ENCODE measurements around the gene SLC16A8.
A peak's percentile ranks its signal among the peaks of the same experiment; 100 is the strongest.

Gene SLC16A8

DNA sequence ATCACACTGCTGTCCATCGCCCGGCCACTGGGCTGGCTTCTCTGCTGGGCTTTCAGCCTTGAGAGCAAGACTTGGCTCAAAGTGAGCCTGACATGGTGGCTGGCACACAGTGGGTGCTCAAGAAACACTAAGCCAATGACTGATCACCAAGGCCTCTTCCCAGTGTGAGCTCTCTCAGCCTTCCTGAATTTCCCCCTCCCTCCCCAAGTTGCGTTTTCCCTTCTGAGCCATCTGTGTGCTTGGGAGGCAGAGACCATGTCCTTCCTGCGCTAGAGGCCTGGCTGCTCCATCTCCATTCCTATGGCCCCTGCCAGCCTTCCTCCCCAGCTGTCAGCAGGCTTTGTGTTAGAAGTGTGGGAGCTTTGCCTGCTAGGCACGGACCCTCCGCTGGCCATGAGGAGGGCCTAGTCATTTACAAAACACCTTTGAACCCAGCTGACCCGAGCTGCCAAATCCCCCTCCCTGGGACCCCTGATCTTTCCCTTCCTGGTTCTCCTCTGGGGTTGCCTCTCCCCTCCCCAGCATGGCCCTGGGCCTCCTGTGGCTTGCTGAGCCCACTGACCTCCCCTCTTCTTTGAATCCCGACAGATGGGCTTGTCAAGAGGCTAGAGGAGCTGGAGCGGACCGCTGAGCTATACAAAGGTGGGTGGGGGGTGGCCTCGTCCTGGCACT, 13.6 kb downstream of the SLC16A8 start:
- no peak for DNase-seq

- no peak for DNase-seq
Observed at GRCh38 chr22:38069372-38070249, 14.4 kb downstream of the SLC16A8 start.

- no peak for DNase-seq
Observed at GRCh38 chr22:38068641-38069371, 15.2 kb downstream of the SLC16A8 start.

DNA sequence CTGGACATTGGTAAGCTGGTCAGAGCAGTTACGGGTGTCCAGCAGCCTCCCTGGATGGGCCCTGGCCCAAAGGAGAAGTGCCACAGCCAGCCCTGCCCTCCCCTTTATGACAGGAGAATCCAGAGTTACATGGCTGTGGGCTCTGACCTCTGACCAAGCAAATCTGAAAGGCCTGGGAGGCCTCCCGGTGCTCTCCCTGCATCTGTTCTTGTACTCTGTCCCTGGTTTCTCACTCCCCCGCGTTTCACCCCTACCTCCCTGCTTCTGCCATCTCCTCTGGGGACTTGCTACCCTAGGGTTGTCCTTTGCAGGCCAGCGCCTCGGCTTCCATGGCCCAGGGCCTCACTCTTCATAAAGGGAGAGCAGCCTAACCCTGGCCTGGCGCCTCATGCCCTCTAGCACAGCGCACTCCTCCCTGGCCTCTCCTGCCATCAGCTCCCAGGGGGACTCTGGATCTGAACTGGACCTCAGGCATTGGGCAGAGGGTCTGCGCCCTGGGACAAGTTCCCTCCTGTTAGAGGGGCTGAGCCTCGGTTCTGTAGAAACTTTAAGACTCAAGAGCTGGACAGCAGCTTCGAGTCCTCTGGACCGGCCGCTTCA, 16.1 kb downstream of the SLC16A8 start:
- DNase-seq, result no peak

- no peak for DNase-seq
Observed at GRCh38 chr22:38067028-38067415, 17.0 kb downstream of the SLC16A8 start.

DNA sequence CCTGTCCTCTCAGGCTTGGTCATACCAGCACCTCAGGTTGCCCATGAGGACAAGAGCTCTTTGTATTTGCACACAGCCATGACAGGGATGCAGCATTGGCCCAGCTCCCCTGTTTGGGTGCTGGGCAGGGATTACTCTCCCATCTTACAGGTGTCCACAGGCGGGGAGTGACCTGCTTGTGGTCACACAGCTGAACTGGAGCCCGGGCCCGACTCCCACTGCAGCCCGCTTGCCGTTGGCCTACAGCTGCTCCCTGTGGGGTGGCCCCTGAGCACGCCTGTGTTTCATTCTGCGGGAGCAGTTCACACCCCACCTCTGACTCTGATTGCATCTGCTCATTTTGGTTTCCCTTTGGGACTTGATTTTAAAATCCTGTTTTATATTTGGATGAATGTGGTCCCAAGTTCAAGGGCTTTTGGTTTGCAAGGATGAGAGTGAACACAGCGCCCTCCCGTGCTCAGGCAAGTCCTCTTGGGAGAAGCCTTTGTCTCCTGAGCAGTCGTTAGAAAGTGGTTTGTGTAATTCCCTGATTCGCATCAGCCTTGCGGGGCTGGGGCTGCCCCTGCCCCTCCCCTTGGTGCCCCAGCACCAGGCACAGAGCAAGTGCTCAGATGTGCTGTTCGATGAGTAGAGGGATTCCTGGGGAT, 17.5 kb downstream of the SLC16A8 start:
- DNase-seq, result no peak

- no peak for DNase-seq
Observed at GRCh38 chr22:38065539-38065938, 18.4 kb downstream of the SLC16A8 start.

GRCh38 chr22:38062791-38063190, 21.2 kb downstream of the SLC16A8 start:
- DNase-seq, result no peak

DNA sequence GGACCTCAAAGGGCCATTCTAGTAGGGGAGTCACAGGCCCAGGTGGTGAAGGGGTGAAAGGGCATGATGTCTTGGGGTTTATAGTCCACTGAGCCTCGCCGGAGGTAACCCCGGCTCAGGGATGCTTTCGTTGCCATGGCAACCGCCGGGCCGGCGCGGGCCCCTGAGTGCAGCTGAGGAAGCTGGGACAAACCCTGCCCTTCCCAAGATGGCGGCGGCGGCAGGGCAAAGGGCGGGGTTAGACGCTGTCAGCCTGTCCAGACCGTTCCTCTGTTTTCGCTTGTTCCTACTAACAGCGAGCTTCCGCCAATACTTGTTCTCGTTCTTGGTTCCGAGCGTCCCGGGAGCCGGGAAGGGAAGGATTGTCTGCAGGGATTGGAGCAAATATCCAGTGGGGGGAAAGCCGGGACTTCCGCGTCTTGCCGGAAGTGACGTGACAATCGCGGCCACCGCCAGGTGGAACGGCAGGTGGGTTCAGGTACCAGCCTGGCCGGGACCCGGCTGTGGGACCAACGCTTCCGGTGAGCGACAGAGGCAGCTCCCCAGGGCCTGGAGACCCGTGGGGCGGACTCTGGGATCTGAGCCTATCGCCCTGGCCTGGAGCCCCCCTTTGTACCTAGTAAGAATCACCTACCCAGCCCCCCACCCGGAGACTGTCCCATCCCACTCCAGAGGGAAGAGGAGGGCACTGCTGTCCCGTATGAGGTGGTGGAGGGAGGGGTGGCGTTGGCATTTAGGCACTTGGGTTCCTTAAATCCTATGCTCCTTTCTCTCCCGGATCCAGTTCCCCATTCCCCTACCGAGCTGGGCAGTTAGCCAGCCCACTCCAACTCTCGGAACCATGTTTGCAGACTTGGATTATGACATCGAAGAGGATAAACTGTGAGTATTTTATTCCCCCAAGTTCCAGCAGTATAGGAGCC, 26.8 kb downstream of the SLC16A8 start, which contains the start of gene PICK1:
Gene PICK1, plus strand, starts transcription at position 436 of the 923 bp plus-strand sequence. Its CDS starts 406 bp downstream, at position 842.
- DNase-seq, result peak; percentile 69

GRCh38 chr22:38051900-38052862, 31.8 kb downstream of the SLC16A8 start:
- peak; percentile 25 for DNase-seq

DNA sequence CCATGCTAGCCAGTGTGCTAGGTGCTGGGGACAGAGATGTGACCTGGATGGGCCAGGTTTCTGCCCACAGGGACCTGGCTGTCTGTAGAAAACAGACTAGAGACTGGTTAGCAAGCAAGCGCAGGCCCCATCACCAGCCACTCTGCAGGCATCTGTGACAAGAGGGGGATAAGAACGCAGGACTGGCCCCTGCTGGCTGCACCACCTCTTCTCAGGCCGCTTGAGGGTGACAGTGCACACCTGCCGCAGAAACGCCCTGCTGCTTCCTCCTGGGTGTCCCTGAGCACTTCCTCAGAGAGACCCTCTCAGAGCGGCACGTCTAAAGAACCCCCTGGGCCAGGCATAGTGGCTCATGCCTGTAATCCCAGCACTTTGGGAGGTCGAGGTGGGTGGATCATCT, 32.7 kb downstream of the SLC16A8 start:
- no peak for DNase-seq

- DNase-seq, result no peak
Observed at GRCh38 chr22:38050720-38051119, 33.3 kb downstream of the SLC16A8 start.

- DNase-seq, result no peak
Observed at GRCh38 chr22:38049812-38050619, 34.0 kb downstream of the SLC16A8 start.

DNA sequence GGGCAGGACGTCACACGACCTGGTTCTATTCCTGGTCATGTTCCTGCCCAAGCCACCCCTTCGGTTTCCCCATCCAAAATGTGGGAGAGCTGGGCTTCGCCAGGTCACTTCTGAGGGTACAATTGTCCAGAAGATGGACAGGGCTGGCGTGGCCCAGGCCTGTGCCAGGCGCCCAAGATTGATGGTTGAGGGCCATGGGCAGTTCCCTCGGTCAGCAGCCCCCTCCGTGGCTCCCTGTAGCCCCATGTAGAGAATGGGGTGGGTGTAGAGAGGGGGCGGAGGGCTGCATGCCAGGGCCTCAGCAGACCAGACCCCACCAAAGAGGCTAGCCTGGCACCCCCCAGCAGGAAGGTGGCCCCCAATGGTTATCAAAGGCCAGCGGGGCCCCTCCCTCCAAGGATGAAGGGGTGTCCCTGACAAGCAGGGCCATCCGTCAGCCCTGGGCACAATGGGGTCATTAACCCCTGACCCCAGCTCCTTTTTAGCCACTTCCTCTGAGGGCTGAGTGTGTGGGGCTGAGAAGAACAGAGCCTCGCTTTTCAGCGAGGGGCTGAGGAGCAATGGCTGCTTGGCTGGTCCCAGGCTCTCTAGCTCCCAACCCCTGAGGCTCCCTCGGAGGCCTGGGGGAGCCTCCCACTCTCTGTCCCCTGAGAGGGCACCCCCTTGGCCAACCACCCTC, 37.8 kb downstream of the SLC16A8 start:
- no peak for DNase-seq

DNA sequence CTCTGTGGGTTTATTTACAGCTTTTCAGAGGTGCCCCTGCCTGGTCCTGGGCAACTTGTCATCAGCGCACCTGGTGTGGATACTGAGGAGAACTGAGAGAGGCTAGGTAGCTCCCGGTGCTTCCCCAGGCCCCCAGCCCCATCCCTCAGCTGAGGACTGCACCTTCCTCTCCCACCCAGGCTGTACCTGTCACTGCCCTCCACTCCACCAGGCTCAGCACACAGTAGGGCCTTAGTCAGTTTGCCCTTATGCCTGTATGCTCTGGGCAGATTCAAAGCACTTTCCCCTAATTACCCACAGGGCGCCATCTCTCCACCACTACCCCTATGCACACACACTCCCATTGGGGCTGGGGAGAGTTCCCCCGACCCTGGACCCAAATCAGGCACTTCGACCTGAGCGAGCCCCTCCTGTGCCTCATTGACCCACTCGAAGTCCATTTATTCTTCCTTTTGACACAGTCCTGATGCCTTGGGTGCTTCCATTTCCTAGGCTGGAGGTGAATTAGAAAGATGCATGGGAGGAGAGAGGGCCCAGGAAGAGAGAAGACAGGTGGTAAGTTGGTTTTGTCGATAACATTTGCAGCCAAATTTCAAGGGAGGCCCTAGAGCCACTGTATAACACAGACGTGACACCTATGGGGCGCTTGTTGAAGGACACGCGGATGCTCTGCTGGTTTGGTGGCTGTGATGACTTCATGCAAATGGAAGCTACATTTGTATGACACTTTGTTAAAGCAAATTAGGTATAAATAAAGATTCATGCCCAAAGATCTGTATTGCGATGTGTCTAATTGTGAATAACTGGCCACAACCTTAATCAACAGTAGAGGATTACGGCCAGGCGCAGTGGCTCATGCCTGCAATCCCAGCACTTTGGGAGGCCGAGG, 40.6 kb downstream of the SLC16A8 start:
- no peak for DNase-seq

DNA sequence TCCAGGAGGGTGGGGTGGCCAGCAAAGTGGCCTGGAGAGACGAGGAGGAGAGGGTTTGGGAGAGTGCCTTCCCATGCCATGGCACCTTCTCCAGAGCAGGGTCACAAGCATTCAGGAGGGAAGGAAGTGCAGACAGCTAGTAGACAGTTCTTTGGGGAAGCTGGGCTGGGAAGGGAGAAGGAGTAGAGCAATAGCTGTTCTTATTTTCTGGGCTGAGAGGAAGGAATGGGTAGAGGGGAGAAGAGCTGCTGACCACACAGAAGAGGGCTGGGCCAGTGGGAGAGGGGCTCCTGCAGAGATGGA, 41.5 kb downstream of the SLC16A8 start:
- no peak for DNase-seq

GRCh38 chr22:38041760-38042487, 42.1 kb downstream of the SLC16A8 start:
- DNase-seq, result no peak
